ENCODE measurements around the gene ADAMTS6. TPM values are rescaled to one million over a fixed set of nuclear protein-coding genes. Genes with fewer than 3 reads are reported as not detected.
A peak's percentile ranks its signal among the peaks of the same experiment; 100 is the strongest.
"Not testable (repeated sequence)": the region's sequence is repeated elsewhere in the genome, so short reads cannot be mapped to it uniquely, and the experiment has no call there.

Gene ADAMTS6
- total and polyA plus RNA-seq, 3 experiments from 2014 or later, result 0.23 to 1.2 (median 0.93) TPM

DNA sequence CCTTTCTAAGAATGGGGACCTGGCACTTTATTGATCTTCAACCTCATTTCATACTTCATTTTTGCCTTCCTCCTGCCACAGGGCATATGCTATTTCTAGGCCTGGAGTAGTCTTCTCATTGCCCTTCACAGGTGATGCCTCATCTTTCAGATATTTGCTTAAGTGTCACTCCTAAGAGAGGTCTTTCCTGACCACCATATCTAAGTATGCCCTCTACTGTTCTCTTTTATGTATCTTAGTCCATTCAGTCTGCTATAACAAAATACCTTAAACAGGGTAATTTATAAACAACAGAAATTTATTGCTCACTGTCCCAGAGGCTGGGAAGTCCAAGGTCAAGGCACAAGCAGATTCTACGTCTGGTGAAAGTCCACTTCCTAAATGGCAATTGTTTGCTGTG is 99.1 kb downstream of the ADAMTS6 start:
- Mint-ChIP-seq H3K36me3 (no peaks in the 10 kb centered on the region), H3K27me3 (no peaks in the 10 kb centered on the region), H3K27ac (no peak overlapping the region), H3K4me3 (no peak overlapping the region), H3K9me3 (no peaks in the 10 kb centered on the region), H3K4me1 (no peaks in the 10 kb centered on the region)
- H3K27me3 ChIP-seq (ENCODE audit: insufficient read depth, low read length, poor library complexity, severe bottlenecking), result no peaks in the 10 kb centered on the region
- no peak overlapping the region for H3K27ac ChIP-seq (ENCODE audit: low read depth, low read length)
- ChIA-PET CTCF (no interaction called here), POLR2A (no interaction called here)
- DNase-seq, result no peak
- no peaks in the 10 kb centered on the region for H3K4me1 ChIP-seq (ENCODE audit: insufficient read depth, low read length)
- no peaks in the 10 kb centered on the region for H3K36me3 ChIP-seq (ENCODE audit: insufficient read depth, low read length)
- H3K4me3 ChIP-seq (ENCODE audit: low read length), result no peak overlapping the region
- H3K9me3 ChIP-seq (ENCODE audit: low read length), result no peaks in the 10 kb centered on the region

DNA sequence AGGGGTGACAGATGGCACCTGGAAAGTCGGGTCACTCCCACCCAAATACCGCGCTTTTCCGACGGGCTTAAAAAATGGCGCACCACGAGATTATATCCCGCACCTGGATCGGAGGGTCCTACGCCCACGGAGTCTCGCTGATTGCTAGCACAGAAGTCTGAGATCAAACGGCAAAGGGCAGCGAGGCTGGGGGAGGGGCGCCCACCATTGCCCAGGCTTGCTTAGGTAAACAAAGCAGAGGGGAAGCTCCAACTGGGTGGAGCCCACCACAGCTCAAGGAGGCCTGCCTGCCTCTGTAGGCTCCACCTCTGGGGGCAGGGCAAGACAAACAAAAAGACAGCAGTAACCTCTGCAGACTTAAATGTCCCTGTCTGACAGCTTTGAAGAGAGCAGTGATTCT is 111.2 kb downstream of the ADAMTS6 start:
- H3K4me1 ChIP-seq (ENCODE audit: insufficient read depth, low read length); H3K4me3 ChIP-seq (ENCODE audit: low read length); H3K27ac Mint-ChIP-seq; DNase-seq; POLR2A ChIA-PET; H3K27me3 ChIP-seq (ENCODE audit: insufficient read depth, low read length, poor library complexity, severe bottlenecking); H3K4me1 Mint-ChIP-seq; H3K36me3 Mint-ChIP-seq; CTCF ChIA-PET; H3K9me3 Mint-ChIP-seq; H3K36me3 ChIP-seq (ENCODE audit: insufficient read depth, low read length); H3K27me3 Mint-ChIP-seq; H3K27ac ChIP-seq (ENCODE audit: low read depth, low read length); H3K9me3 ChIP-seq (ENCODE audit: low read length); H3K4me3 Mint-ChIP-seq: not testable (repeated sequence)

DNA sequence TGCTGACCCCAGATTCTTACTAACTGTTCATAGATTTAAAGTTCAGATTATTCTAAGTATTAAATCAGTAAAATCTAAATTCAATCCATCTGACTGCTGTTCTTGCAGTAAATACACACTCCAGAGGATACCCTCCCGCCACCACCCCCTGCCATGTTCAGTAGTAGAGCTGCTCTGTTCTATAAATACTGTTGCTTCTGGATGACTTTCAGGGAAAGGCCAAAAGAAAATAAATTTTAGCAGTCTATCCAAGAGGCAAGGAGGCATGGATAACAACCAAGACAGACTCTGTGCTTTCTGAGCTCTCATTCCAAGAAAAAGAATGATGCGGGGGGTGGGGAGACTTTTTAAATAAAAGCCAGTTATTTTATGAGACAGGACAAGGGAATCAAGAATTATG is 115.1 kb downstream of the ADAMTS6 start:
- ChIA-PET CTCF (interaction anchor here (1.2 kb wide), 1 partner anchor 20 kb away, joined by 3 read pairs; no protein-coding TSS in a partner anchor), POLR2A (no interaction called here)
- H3K27me3 ChIP-seq (ENCODE audit: insufficient read depth, low read length, poor library complexity, severe bottlenecking), result no peaks in the 10 kb centered on the region
- no peaks in the 10 kb centered on the region for H3K9me3 ChIP-seq (ENCODE audit: low read length)
- H3K4me3 ChIP-seq (ENCODE audit: low read length), result no peak overlapping the region
- no peaks in the 10 kb centered on the region for H3K4me1 ChIP-seq (ENCODE audit: insufficient read depth, low read length)
- H3K4me3 Mint-ChIP-seq, result no peak overlapping the region
- no peak for DNase-seq
- no peak overlapping the region for H3K27ac Mint-ChIP-seq
- no peaks in the 10 kb centered on the region for H3K27me3 Mint-ChIP-seq
- no peaks in the 10 kb centered on the region for H3K4me1 Mint-ChIP-seq
- no peaks in the 10 kb centered on the region for H3K36me3 Mint-ChIP-seq
- H3K36me3 ChIP-seq (ENCODE audit: insufficient read depth, low read length), result no peaks in the 10 kb centered on the region
- no peak overlapping the region for H3K27ac ChIP-seq (ENCODE audit: low read depth, low read length)
- H3K9me3 Mint-ChIP-seq, result peaks cover 0 to 3% (median 0%) of the 10 kb centered on the region in 5 donors

DNA sequence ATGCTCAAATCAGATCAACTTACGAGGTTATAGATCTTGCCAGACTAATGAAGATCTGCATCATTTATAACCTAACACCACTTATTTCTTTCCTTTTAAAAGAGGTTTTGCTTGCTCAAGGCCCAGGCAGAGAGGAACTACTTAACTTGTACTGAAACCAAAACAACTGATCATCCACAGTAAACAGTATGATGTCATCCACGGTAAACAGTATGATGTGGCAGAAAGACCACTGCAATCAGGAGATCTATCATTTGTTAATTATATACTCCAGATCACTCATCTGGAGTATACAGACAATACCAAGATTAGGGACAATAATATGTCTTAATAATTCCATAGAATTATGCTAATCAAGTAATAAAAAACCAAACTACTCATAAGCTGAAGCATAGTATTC is 116.8 kb downstream of the ADAMTS6 start:
- DNase-seq, result no peak
- Mint-ChIP-seq H3K27ac (no peak overlapping the region), H3K4me3 (no peak overlapping the region), H3K36me3 (no peaks in the 10 kb centered on the region), H3K27me3 (no peaks in the 10 kb centered on the region), H3K9me3 (no peaks in the 10 kb centered on the region), H3K4me1 (no peaks in the 10 kb centered on the region)
- ChIA-PET POLR2A (no interaction called here), CTCF (no interaction called here)
- Histone ChIP-seq H3K36me3 (ENCODE audit: insufficient read depth, low read length) (no peaks in the 10 kb centered on the region), H3K4me3 (ENCODE audit: low read length) (no peak overlapping the region), H3K9me3 (ENCODE audit: low read length) (no peaks in the 10 kb centered on the region), H3K27ac (ENCODE audit: low read depth, low read length) (no peak overlapping the region), H3K27me3 (ENCODE audit: insufficient read depth, low read length, poor library complexity, severe bottlenecking) (no peaks in the 10 kb centered on the region), H3K4me1 (ENCODE audit: insufficient read depth, low read length) (no peaks in the 10 kb centered on the region)

DNA sequence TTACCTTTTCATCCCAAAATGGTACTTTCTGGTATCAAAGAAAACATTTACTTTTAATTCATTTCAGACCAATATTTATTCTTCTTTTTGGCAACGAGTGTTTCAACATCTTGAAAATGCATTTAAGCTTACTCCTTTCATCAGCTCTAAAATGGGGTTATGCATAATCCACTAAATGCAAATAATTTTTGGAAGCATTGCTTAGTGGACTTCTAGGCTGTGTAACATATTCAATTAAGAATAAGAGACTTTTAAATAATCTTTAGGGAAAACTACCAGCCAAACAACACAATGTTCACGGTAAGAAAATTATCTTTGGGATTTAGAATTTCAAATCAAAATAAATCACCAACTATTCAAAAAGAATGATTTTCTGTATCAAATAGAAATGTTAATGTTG is 118.2 kb downstream of the ADAMTS6 start:
- Histone ChIP-seq H3K27ac (ENCODE audit: low read depth, low read length) (no peak overlapping the region), H3K4me1 (ENCODE audit: insufficient read depth, low read length) (no peaks in the 10 kb centered on the region), H3K9me3 (ENCODE audit: low read length) (no peaks in the 10 kb centered on the region), H3K4me3 (ENCODE audit: low read length) (no peak overlapping the region), H3K27me3 (ENCODE audit: insufficient read depth, low read length, poor library complexity, severe bottlenecking) (no peaks in the 10 kb centered on the region), H3K36me3 (ENCODE audit: insufficient read depth, low read length) (no peaks in the 10 kb centered on the region)
- ChIA-PET POLR2A (no interaction called here), CTCF (no interaction called here)
- Mint-ChIP-seq H3K27me3 (no peaks in the 10 kb centered on the region), H3K4me3 (no peak overlapping the region), H3K4me1 (no peaks in the 10 kb centered on the region), H3K9me3 (no peaks in the 10 kb centered on the region), H3K36me3 (no peaks in the 10 kb centered on the region), H3K27ac (no peak overlapping the region)
- no peak for DNase-seq

DNA sequence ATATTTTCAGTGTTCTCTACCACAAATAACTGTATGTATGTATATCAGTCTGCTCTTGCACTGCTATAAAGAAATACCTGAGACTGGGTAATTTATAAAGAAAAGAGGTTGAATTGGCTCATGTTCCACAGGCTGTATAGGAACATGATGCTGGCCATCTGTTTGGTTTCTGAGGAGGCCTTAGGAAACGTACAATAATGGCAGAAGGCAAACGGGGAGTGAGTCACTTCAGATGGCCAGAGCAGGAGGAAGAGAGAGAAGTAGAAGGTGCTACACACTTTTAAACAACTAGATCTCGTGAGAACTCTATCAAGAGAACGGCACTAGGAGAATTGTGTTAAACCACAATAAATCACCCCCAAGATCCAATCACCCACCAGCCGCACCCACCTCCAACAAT is 121.7 kb downstream of the ADAMTS6 start:
- Histone ChIP-seq H3K4me3 (ENCODE audit: low read length) (no peak overlapping the region), H3K27ac (ENCODE audit: low read depth, low read length) (no peak overlapping the region), H3K4me1 (ENCODE audit: insufficient read depth, low read length) (no peaks in the 10 kb centered on the region), H3K9me3 (ENCODE audit: low read length) (no peaks in the 10 kb centered on the region), H3K27me3 (ENCODE audit: insufficient read depth, low read length, poor library complexity, severe bottlenecking) (no peaks in the 10 kb centered on the region), H3K36me3 (ENCODE audit: insufficient read depth, low read length) (no peaks in the 10 kb centered on the region)
- peaks cover 0 to 5% of the 10 kb centered on the region in 2 donors for H3K27me3 Mint-ChIP-seq
- CTCF ChIA-PET, result no interaction called here
- no peak overlapping the region for H3K4me3 Mint-ChIP-seq
- H3K9me3 Mint-ChIP-seq, result no peaks in the 10 kb centered on the region
- H3K27ac Mint-ChIP-seq, result no peak overlapping the region
- H3K36me3 Mint-ChIP-seq, result no peaks in the 10 kb centered on the region
- no peak for DNase-seq
- POLR2A ChIA-PET, result no interaction called here
- H3K4me1 Mint-ChIP-seq, result no peaks in the 10 kb centered on the region

DNA sequence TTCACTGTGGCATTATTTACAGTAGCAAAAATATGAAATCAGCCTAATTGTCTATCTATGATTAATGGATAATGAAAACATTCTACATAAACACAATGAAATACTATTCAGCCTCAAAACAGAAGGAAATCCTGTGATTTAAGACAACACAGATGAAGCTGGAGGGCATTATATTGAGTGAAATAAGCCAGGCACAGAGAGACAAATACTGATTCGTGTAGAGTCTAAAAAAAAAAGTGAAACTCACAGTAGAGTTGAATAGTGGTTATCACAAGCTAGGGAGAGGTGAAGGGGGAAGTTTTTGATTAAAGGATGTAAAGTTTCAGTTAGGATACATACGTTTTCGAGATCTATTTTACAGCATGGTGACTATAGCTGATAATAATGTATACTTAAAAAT is 122.2 kb downstream of the ADAMTS6 start:
- no peaks in the 10 kb centered on the region for H3K36me3 ChIP-seq (ENCODE audit: insufficient read depth, low read length)
- H3K4me1 Mint-ChIP-seq, result no peaks in the 10 kb centered on the region
- H3K27me3 Mint-ChIP-seq, result peaks cover 0 to 5% of the 10 kb centered on the region in 2 donors
- no peak for DNase-seq
- H3K36me3 Mint-ChIP-seq, result no peaks in the 10 kb centered on the region
- H3K27ac ChIP-seq (ENCODE audit: low read depth, low read length), result no peak overlapping the region
- no peaks in the 10 kb centered on the region for H3K9me3 ChIP-seq (ENCODE audit: low read length)
- no peaks in the 10 kb centered on the region for H3K4me1 ChIP-seq (ENCODE audit: insufficient read depth, low read length)
- CTCF ChIA-PET, result no interaction called here
- no peak overlapping the region for H3K4me3 ChIP-seq (ENCODE audit: low read length)
- peak overlapping the region in 1 of 8 donors; percentile 2 for H3K27ac Mint-ChIP-seq
- POLR2A ChIA-PET, result no interaction called here
- no peaks in the 10 kb centered on the region for H3K9me3 Mint-ChIP-seq
- no peaks in the 10 kb centered on the region for H3K27me3 ChIP-seq (ENCODE audit: insufficient read depth, low read length, poor library complexity, severe bottlenecking)
- no peak overlapping the region for H3K4me3 Mint-ChIP-seq

DNA sequence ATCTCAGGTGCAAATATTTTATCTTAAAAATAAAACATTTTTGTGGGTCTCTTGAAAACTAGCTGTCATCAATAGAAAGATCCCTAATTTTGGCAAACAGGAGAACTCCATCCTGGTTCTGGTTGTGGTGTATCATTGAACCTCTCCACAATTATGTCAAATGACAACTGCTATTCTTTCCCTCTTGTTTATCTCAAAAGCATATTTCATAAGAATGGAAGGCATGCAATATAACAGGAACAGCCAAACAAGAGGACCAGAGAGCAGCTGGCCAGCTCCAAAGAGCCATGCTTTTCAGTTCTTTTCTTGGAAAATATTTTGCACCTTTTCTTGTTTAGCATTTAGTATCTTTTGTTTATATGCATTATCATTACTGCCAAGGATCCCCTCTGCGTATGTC is 125.4 kb downstream of the ADAMTS6 start:
- no peaks in the 10 kb centered on the region for H3K36me3 ChIP-seq (ENCODE audit: insufficient read depth, low read length)
- H3K27me3 ChIP-seq (ENCODE audit: insufficient read depth, low read length, poor library complexity, severe bottlenecking), result no peaks in the 10 kb centered on the region
- H3K9me3 ChIP-seq (ENCODE audit: low read length), result no peaks in the 10 kb centered on the region
- Mint-ChIP-seq H3K4me3 (no peak overlapping the region), H3K27ac (no peak overlapping the region), H3K4me1 (no peaks in the 10 kb centered on the region), H3K9me3 (no peaks in the 10 kb centered on the region), H3K27me3 (peaks cover 0 to 5% of the 10 kb centered on the region in 2 donors), H3K36me3 (no peaks in the 10 kb centered on the region)
- no peak overlapping the region for H3K27ac ChIP-seq (ENCODE audit: low read depth, low read length)
- POLR2A ChIA-PET, result no interaction called here
- no peak for DNase-seq
- no peak overlapping the region for H3K4me3 ChIP-seq (ENCODE audit: low read length)
- CTCF ChIA-PET, result no interaction called here
- H3K4me1 ChIP-seq (ENCODE audit: insufficient read depth, low read length), result no peaks in the 10 kb centered on the region

DNA sequence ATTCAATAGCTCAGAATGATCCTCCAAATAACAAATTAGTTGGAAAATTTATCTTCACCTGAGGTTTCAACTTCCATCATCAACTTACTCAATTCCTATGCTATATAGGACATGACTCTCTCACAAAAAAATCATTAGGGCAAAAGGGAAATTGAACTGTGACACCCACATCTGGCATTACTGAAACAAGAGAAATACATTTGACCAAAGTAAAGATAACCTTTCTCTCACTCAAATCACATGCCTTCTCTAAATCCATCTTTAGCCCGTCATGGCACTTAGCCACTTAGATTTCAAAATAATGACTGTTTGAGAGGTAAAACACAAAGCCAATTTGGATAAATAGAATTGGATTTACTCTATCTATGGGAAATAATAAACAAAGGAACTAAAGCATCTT is 126.4 kb downstream of the ADAMTS6 start:
- H3K4me3 ChIP-seq (ENCODE audit: low read length), result no peak overlapping the region
- H3K36me3 ChIP-seq (ENCODE audit: insufficient read depth, low read length), result no peaks in the 10 kb centered on the region
- H3K36me3 Mint-ChIP-seq, result no peaks in the 10 kb centered on the region
- CTCF ChIA-PET, result no interaction called here
- POLR2A ChIA-PET, result no interaction called here
- no peak for DNase-seq
- H3K9me3 ChIP-seq (ENCODE audit: low read length), result no peaks in the 10 kb centered on the region
- no peak overlapping the region for H3K4me3 Mint-ChIP-seq
- no peak overlapping the region for H3K27ac ChIP-seq (ENCODE audit: low read depth, low read length)
- H3K4me1 Mint-ChIP-seq, result no peaks in the 10 kb centered on the region
- no peaks in the 10 kb centered on the region for H3K27me3 ChIP-seq (ENCODE audit: insufficient read depth, low read length, poor library complexity, severe bottlenecking)
- peaks cover 0 to 5% of the 10 kb centered on the region in 2 donors for H3K27me3 Mint-ChIP-seq
- no peaks in the 10 kb centered on the region for H3K9me3 Mint-ChIP-seq
- H3K4me1 ChIP-seq (ENCODE audit: insufficient read depth, low read length), result no peaks in the 10 kb centered on the region
- H3K27ac Mint-ChIP-seq, result no peak overlapping the region

All from CD8-positive, alpha-beta memory T cell (primary cell).